H1 (cell line): ENCODE data around the gene FBLIM1. TPM values are rescaled to one million over a fixed set of nuclear protein-coding genes. Genes with fewer than 3 reads are reported as not detected.

ENCODE experiments used
- CTCF ChIA-PET: fragments of 300-600 bp; sonication (Branson Sonifier 250); formaldehyde crosslinking; loops from one replicate; lab custom pipeline; 2021; ENCODE audit not compliant: partially characterized antibody; lab: Charles Lee
- POLR2A ChIA-PET: fragments of 300-600 bp; sonication (Branson Sonifier 250); formaldehyde crosslinking; loops from one replicate; lab custom pipeline; 2021; ENCODE audit warnings: inconsistent platforms; ENCODE audit not compliant: partially characterized antibody; lab: Charles Lee
- DNase-seq, 2 experiments: peaks; one replicate each; pipeline versions ENCODE4 v3.0.0 to v3.0.0-alpha.2; 2010 to 2022; ENCODE audit warnings: low spot score in 2 of 2, low read depth in 1 of 2, mixed read lengths in 1 of 2
- FAIRE-seq: peaks from 2 replicates; lab custom pipeline; 2011; peaks lifted over from hg19 to GRCh38; lab: Jason Lieb, UNC
- H2AFZ ChIP-seq: 2 replicates; pipeline ENCODE4 v1.8.1; 2012; ENCODE audit warnings: low read length, inconsistent platforms
- H2AK5ac ChIP-seq: 2 replicates; pipeline ENCODE4 v1.6.1; 2013; ENCODE audit warnings: low read depth, low read length
- H2BK120ac ChIP-seq: replicated peaks from 2 replicates; pipeline ENCODE3; 2013; ENCODE audit warnings: low read depth, low read length, inconsistent platforms
- H2BK12ac ChIP-seq: 2 replicates; pipeline ENCODE4 v1.6.1; 2013; ENCODE audit warnings: low read depth, low read length
- H2BK15ac ChIP-seq: 2 replicates; pipeline ENCODE4 v1.6.1; 2013; ENCODE audit warnings: low read length
- H2BK20ac ChIP-seq: 2 replicates; pipeline ENCODE4 v1.6.1; 2013; ENCODE audit warnings: low read length
- H2BK5ac ChIP-seq: 2 replicates; pipeline ENCODE4 v1.6.1; 2013; ENCODE audit warnings: low read depth, low read length
- H3K14ac ChIP-seq: 2 replicates; pipeline ENCODE4 v1.6.1; 2013; ENCODE audit warnings: inconsistent platforms; ENCODE audit not compliant: insufficient read length
- H3K18ac ChIP-seq: 2 replicates; pipeline ENCODE4 v1.6.1; 2013; ENCODE audit warnings: low read length; ENCODE audit errors: extremely low read depth
- H3K23ac ChIP-seq: 2 replicates; pipeline ENCODE4 v1.6.1; 2013; ENCODE audit warnings: inconsistent platforms; ENCODE audit not compliant: insufficient read length
- H3K23me2 ChIP-seq: 2 replicates; pipeline ENCODE4 v1.6.1; 2013; ENCODE audit warnings: low read depth, low read length
- H3K27ac ChIP-seq: 2 replicates; pipeline ENCODE4 v1.6.1; 2011; ENCODE audit warnings: low read depth, low read length, inconsistent platforms
- H3K27me3 ChIP-seq, 4 experiments: replicated peaks in 1 of 4; 1 replicate in 1 of 4; 2 replicates in 3 of 4; pipeline versions ENCODE4 v1.6.1 to v1.8.1; 2011 to 2013; ENCODE audit warnings: low read length in 3 of 4, mild to moderate bottlenecking in 3 of 4, inconsistent platforms in 2 of 4, mixed read lengths in 2 of 4, moderate library complexity in 1 of 4; ENCODE audit not compliant: control insufficient read depth in 3 of 4, insufficient read depth in 3 of 4; ENCODE audit errors: extremely low read depth in 1 of 4
- H3K36me3 ChIP-seq, 4 experiments: 2 replicates each; pipeline versions ENCODE4 v1.6.1 to v1.8.1; 2011 to 2013; ENCODE audit warnings: mild to moderate bottlenecking in 4 of 4, low read length in 3 of 4, moderate library complexity in 2 of 4, control low read depth in 1 of 4, inconsistent platforms in 1 of 4; ENCODE audit not compliant: insufficient read depth in 4 of 4, control insufficient read depth in 2 of 4
- H3K4ac ChIP-seq: replicated peaks from 2 replicates; pipeline ENCODE3; 2013; ENCODE audit warnings: low read length, low read depth, mixed read lengths, inconsistent platforms; ENCODE audit not compliant: insufficient read length
- H3K4me1 ChIP-seq, 4 experiments: replicated peaks in 1 of 4; 1 replicate in 1 of 4; 2 replicates in 3 of 4; pipeline versions ENCODE4 v1.6.1 to v1.8.1; 2011 to 2013; ENCODE audit warnings: low read length in 3 of 4, inconsistent platforms in 2 of 4, mixed read lengths in 1 of 4; ENCODE audit not compliant: insufficient read depth in 4 of 4, control insufficient read depth in 3 of 4
- H3K4me2 ChIP-seq, 2 experiments: 2 replicates each; pipeline versions ENCODE4 v1.6.1 to v1.8.1; 2011 to 2013; ENCODE audit warnings: low read depth in 2 of 2, low read length in 2 of 2, control low read depth in 1 of 2, inconsistent platforms in 1 of 2, mild to moderate bottlenecking in 1 of 2; ENCODE audit not compliant: insufficient read depth in 1 of 2
- H3K4me3 ChIP-seq, 4 experiments: fragments of 200-600, 300-600 bp in 1 of 4; sonication (generic), shearing (Covaris generic), sonication (Bioruptor Twin) in 1 of 4; 2 replicates each; pipeline versions ENCODE4 v1.5.1 to v1.8.1; 2011 to 2016; ENCODE audit warnings: low read length in 4 of 4, low read depth in 3 of 4, control low read depth in 2 of 4, inconsistent platforms in 2 of 4, mild to moderate bottlenecking in 2 of 4, mixed read lengths in 1 of 4, moderate library complexity in 1 of 4; ENCODE audit not compliant: insufficient read depth in 2 of 4; ENCODE audit errors: extremely low read depth in 1 of 4
- H3K56ac ChIP-seq: replicated peaks from 2 replicates; pipeline ENCODE3; 2013; ENCODE audit warnings: low read depth, mild to moderate bottlenecking, mixed read lengths, low read length, inconsistent platforms; ENCODE audit not compliant: insufficient read length
- H3K79me1 ChIP-seq: 2 replicates; pipeline ENCODE4 v1.6.1; 2013; ENCODE audit warnings: low read depth, low read length, control low read depth
- H3K79me2 ChIP-seq, 2 experiments: 2 replicates each; pipeline versions ENCODE4 v1.6.1 to v1.8.1; 2012 to 2013; ENCODE audit warnings: low read length in 2 of 2, mild to moderate bottlenecking in 2 of 2, inconsistent platforms in 1 of 2; ENCODE audit not compliant: insufficient read depth in 2 of 2, control insufficient read depth in 1 of 2
- H3K9ac ChIP-seq, 4 experiments: replicated peaks in 1 of 4; 1 replicate in 1 of 4; 2 replicates in 3 of 4; pipeline versions ENCODE4 v1.6.1 to v1.8.1; 2011 to 2013; ENCODE audit warnings: low read depth in 3 of 4, low read length in 3 of 4, control low read depth in 2 of 4, mild to moderate bottlenecking in 2 of 4, moderate library complexity in 2 of 4, inconsistent platforms in 1 of 4; ENCODE audit errors: extremely low read depth in 1 of 4
- H3K9me3 ChIP-seq, 2 experiments: 2 replicates each; pipeline versions ENCODE4 v1.6.1 to v1.8.1; 2012 to 2013; ENCODE audit warnings: mild to moderate bottlenecking in 2 of 2, moderate library complexity in 2 of 2, control low read depth in 1 of 2, inconsistent platforms in 1 of 2, low read depth in 1 of 2, low read length in 1 of 2, mixed read lengths in 1 of 2; ENCODE audit not compliant: insufficient read depth in 2 of 2
- H4K20me1 ChIP-seq, 2 experiments: replicated peaks in 1 of 2; 2 replicates each; pipeline versions ENCODE3 to v1.8.1; 2011 to 2013; ENCODE audit warnings: inconsistent platforms in 2 of 2, low read length in 2 of 2, mild to moderate bottlenecking in 1 of 2; ENCODE audit not compliant: insufficient read depth in 2 of 2, control insufficient read depth in 1 of 2
- H4K5ac ChIP-seq: 2 replicates; pipeline ENCODE4 v1.6.1; 2013; ENCODE audit warnings: low read length, low read depth, mixed read lengths, inconsistent platforms; ENCODE audit not compliant: insufficient read length
- H4K8ac ChIP-seq: 2 replicates; pipeline ENCODE4 v1.8.0; 2013; ENCODE audit warnings: mild to moderate bottlenecking, moderate library complexity, low read length, inconsistent platforms; ENCODE audit not compliant: insufficient read depth; ENCODE audit errors: extremely low read depth
- H4K91ac ChIP-seq: replicated peaks from 2 replicates; pipeline ENCODE3; 2013; ENCODE audit warnings: low read length, mixed read lengths, inconsistent platforms; ENCODE audit not compliant: insufficient read length
- ASH2L ChIP-seq: fragments of 200-600, 300-600 bp; sonication (generic); IDR thresholded peaks from one replicate; pipeline ENCODE4 v1.7.1; 2017; ENCODE audit warnings: low read length
- BACH1 ChIP-seq: IDR thresholded peaks from 2 replicates; pipeline ENCODE4 v1.6.1; 2012; ENCODE audit warnings: low read length, improper control_type of control experiment
- BCL11A ChIP-seq, 2 experiments: IDR thresholded peaks; one replicate each; pipeline ENCODE4 v1.6.1; 2011; ENCODE audit warnings: low read depth in 2 of 2, low read length in 2 of 2, mild to moderate bottlenecking in 2 of 2
- CBX5 ChIP-seq: fragments of 300-800, 300-1000 bp; sonication (generic); IDR thresholded peaks from 2 replicates; pipeline ENCODE4 v1.7.1; 2016; ENCODE audit warnings: antibody characterized with exemption, low read length, low read depth
- E2F6 ChIP-seq: IDR thresholded peaks from 2 replicates; pipeline ENCODE4 v1.6.1; 2012; ENCODE audit warnings: inconsistent platforms
- EZH2 ChIP-seq: fragments of 200-600 bp; sonication (generic); IDR thresholded peaks from 2 replicates; pipeline ENCODE4 v1.7.1; 2012; ENCODE audit warnings: low read depth, mild to moderate bottlenecking, moderate library complexity, low read length, inconsistent platforms; ENCODE audit not compliant: severe bottlenecking
- JUND ChIP-seq: IDR thresholded peaks from 2 replicates; pipeline ENCODE4 v1.6.1; 2011; ENCODE audit warnings: mild to moderate bottlenecking, improper control_type of control experiment, low read length
- KDM4A ChIP-seq: IDR thresholded peaks from one replicate; pipeline ENCODE4 v1.7.1; 2012; ENCODE audit warnings: low read depth, mild to moderate bottlenecking, moderate library complexity, low read length, inconsistent platforms; ENCODE audit not compliant: severe bottlenecking
- KDM5A ChIP-seq: fragments of 200-600 bp; IDR thresholded peaks from 2 replicates; pipeline ENCODE4 v1.7.1; 2012; ENCODE audit warnings: mild to moderate bottlenecking, low read length, inconsistent platforms, mixed read lengths
- POLR2AphosphoS5 ChIP-seq: IDR thresholded peaks from 2 replicates; pipeline ENCODE4 v1.6.1; 2011; ENCODE audit warnings: low read depth, low read length
- RBBP5 ChIP-seq: IDR thresholded peaks from 2 replicates; pipeline ENCODE4 v1.7.1; 2012; ENCODE audit warnings: low read depth, mild to moderate bottlenecking, inconsistent platforms, low read length, moderate library complexity, borderline replicate concordance
- RNF2 ChIP-seq: fragments of 200-900, 300-1000 bp; sonication (generic); IDR thresholded peaks from 2 replicates; pipeline ENCODE4 v1.7.1; 2016; ENCODE audit warnings: borderline replicate concordance, low read depth, mild to moderate bottlenecking, antibody characterized with exemption, low read length; ENCODE audit not compliant: poor library complexity, severe bottlenecking; ENCODE audit errors: missing control alignments
- SIRT6 ChIP-seq: IDR thresholded peaks from one replicate; pipeline ENCODE4 v1.7.1; 2012; ENCODE audit warnings: low read length, inconsistent platforms
- YY1 ChIP-seq: IDR thresholded peaks from 2 replicates; pipeline ENCODE4 v1.6.1; 2011; ENCODE audit warnings: low read depth, mild to moderate bottlenecking, low read length
- WGBS, 2 experiments: shearing (Covaris generic) in 1 of 2; methylation state at CpG; one replicate each; pipeline versions ENCODE4 v1.1.6 to v1.1.7; 2013 to 2015; ENCODE audit warnings: low lambda C conversion rate in 2 of 2, mixed read lengths in 2 of 2, inconsistent platforms in 1 of 2, low coverage in 1 of 2, missing lambda C conversion rate in 1 of 2; ENCODE audit not compliant: insufficient replicate concordance in 2 of 2, insufficient coverage in 1 of 2, insufficient read length in 1 of 2; ENCODE audit errors: extremely low coverage in 1 of 2, missing lambda C conversion rate in 1 of 2; 5-methylcytosine and 5-hydroxymethylcytosine counted together
- polyA plus RNA-seq, 7 experiments: library from polyadenylated mRNA; depleted of rRNA in 3 of 7; stranded (reverse) in 5 of 7; unstranded in 2 of 7; fragments of >200 nt in 5 of 7; fragments of 200-250 nt in 2 of 7; gene quantifications; 1 replicate in 5 of 7; 2 replicates in 1 of 7; 4 replicates in 1 of 7; pipeline versions ENCODE4 v1.2.1 to v1.2.3, GENCODE V29; 2011 to 2013; ENCODE audit warnings: missing spikeins in 2 of 7, mixed read lengths in 2 of 7
- total RNA-seq: library from RNA; stranded (reverse); fragmentation: NEBNext Ultra II Directional; extraction: Animal tissue kit (Norgen Biotek cat#: 25700); gene quantifications from 2 replicates; pipeline ENCODE4 v1.2.1, GENCODE V29; 2021

The FBLIM1 gene
- total and polyA plus RNA-seq, 2 of the 8 experiments (the other 6 are each of a cell fraction or from before 2014, with no cell fraction given): 66.6 to 66.7 TPM

DNA sequence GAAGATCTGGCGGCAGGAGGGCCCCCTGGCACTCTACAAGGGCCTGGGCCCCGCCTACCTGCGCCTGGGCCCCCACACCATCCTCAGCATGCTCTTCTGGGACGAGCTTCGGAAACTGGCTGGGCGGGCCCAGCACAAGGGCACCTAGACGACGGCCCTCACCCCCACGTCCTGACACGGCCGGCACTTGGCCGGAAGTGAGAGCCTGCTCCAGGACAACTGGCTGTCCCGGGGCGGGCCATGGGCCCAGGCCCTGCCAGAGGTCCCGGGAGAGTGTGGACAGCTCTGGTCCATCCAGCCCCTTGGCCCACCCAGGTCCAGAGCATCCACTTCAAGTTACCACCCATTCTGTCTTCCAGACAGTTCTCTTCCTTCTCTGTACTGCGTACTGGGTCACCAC lies 19.3 kb upstream of the FBLIM1 start:
- H3K18ac ChIP-seq: no peak overlapping the region
- H2BK15ac ChIP-seq: no peak overlapping the region
- H2AK5ac ChIP-seq: no peak overlapping the region
- H3K9me3 ChIP-seq: no peaks in the 10 kb centered on the region
- H3K4ac ChIP-seq: no peak overlapping the region
- peaks cover 0 to 27% (median 9%) of the 10 kb centered on the region in 4 experiments; a peak in 5 of 7 replicates for H3K4me1 ChIP-seq
- ChIA-PET CTCF (interaction anchor here (0.5 to 6.1 kb wide), 15 partner anchors 8 to 144 kb away, joined by 3 to 41 read pairs (median 3); no protein-coding TSS in a partner anchor), POLR2A (interaction anchor here (0.7 to 2.6 kb wide), 2 partner anchors 18 to 21 kb away, joined by 3 to 7 read pairs; no protein-coding TSS in a partner anchor)
- no peak overlapping the region for H3K56ac ChIP-seq
- no peaks in the 10 kb centered on the region for H3K79me1 ChIP-seq
- H3K4me3 ChIP-seq: no peak overlapping the region
- no peak overlapping the region for H3K23ac ChIP-seq
- no peaks in the 10 kb centered on the region for H3K79me2 ChIP-seq
- no peak overlapping the region for H2AFZ ChIP-seq
- no peak overlapping the region for H3K14ac ChIP-seq
- DNase-seq (no peak), FAIRE-seq (no peak)
- no peak overlapping the region for H3K27ac ChIP-seq
- H2BK120ac ChIP-seq: no peak overlapping the region
- H3K9ac ChIP-seq: no peak overlapping the region
- H4K91ac ChIP-seq: no peak overlapping the region
- H4K5ac ChIP-seq: no peak overlapping the region
- no peaks in the 10 kb centered on the region; the same call in 1 of the 2 replicates for H3K23me2 ChIP-seq
- no peak overlapping the region for H3K4me2 ChIP-seq
- H3K27me3 ChIP-seq: no peaks in the 10 kb centered on the region
- WGBS, 2 experiments: 94% methylated on average over 16 of the region's 16 CpGs; no CpG with 5 or more reads in 1 of the 2 experiments
- H2BK5ac ChIP-seq: no peak overlapping the region
- peaks cover 0 to 1% (median 0%) of the 10 kb centered on the region in 4 experiments; a peak in 1 of 8 replicates for H3K36me3 ChIP-seq
- no peak overlapping the region for H2BK20ac ChIP-seq
- no peak overlapping the region for H2BK12ac ChIP-seq
- peak overlapping the region; percentile 81; the same call in 1 of the 2 replicates for H4K8ac ChIP-seq
- peaks cover 2 to 4% of the 10 kb centered on the region in 2 experiments for H4K20me1 ChIP-seq
- TF ChIP-seq RNF2 (no peak), EZH2 (no peak), E2F6 (no peak), ASH2L (no peak), BCL11A (IDR thresholded peaks at IDR 0.05; ENCODE audit: low read depth in 2 of 2, low read length in 2 of 2) (no peak), CBX5 (no peak), POLR2AphosphoS5 (no peak), SIRT6 (no peak), JUND (no peak), KDM4A (no peak), BACH1 (no peak), KDM5A (no peak), RBBP5 (no peak), YY1 (no peak)
